Measurements from ENCODE around the gene HDAC4. TPM values are rescaled to one million over a fixed set of nuclear protein-coding genes. Genes with fewer than 3 reads are reported as not detected.

Gene HDAC4
- total RNA-seq, 4 donors from 2014 or later = 51.4 to 107 (median 70.8) TPM

DNA sequence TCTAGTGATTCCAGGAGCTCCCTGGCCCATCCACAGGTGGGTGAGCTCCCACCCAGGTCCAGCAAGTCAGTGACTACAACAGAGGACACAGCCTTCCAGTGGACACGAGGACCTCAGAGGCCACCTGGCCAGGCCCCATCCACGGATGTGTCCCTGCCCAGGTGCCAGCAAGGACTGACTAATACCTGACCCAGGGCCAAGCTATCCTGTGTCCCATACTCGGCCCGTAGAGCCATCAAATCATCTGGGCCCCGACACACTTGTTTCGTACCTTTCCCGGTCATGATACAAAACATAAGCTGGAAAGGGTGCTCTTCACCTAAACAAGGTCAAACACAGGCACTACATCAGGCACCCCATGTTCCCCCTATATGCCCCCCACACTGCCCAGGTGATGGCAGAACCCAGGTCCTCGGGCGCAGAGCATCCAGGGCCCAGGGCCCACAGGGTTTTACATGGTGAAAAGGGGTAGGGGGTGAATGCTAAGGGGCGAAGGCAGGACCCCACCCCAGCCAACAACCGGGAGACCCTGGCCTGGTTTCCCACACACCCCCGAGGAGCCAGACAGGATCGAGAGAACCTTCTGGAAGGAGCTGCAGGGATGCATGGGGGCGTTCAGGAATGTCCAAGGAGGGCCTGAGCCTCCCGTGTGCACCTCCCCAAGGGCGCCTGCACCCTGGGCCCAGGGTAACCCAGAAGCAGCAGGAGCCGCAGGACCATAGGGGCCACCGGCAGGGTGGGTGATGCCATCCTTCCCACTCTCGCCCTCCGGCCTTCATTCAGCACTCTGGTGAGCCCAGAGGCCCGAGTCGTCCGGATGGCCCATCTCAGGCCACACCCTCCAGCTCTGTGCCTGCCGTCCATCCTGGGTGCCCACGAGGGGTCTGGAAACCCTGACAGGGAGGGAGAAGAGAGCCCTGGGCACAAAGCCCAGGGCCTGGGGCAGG lies 94.3 kb downstream of the HDAC4 start:
- Histone ChIP-seq H3K4me3 (no peak overlapping the region), H3K27me3 (no peaks in the 10 kb centered on the region), H3K27ac (no peak overlapping the region), H3K36me3 (no peaks in the 10 kb centered on the region), H3K4me1 (peaks cover 64% of the 10 kb centered on the region), H3K9me3 (no peaks in the 10 kb centered on the region)
- no peak for TF ChIP-seq POLR2A (IDR thresholded peaks at IDR 0.05)
- 98% methylated on average over 20 of the region's 25 CpGs for WGBS
- peak; percentile 59 to 71 for DNase-seq (ENCODE audit: low spot score in 2 of 2)

DNA sequence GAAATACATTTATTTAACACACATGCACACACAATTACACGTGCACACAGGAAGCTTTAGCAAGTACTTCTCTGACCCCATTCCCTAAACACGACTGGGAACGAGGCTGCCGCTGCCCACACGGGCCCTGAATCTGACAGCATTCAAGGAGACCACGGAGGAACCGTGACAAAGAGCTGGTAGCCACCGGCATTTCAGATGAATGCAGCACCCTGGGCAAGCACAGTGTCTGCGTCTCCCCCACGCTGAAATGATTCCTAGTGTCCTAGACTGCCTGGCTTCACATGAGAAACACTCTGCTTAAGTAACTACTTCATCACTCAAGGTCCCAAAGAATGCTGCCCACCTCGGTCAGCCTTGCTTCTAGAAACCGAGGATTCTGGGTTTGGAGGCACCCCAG lies 95.0 kb downstream of the HDAC4 start:
- H3K27me3 ChIP-seq = no peaks in the 10 kb centered on the region
- TF ChIP-seq POLR2A (IDR thresholded peaks at IDR 0.05) (no peak), POLR2AphosphoS5 (IDR thresholded peaks at IDR 0.05) (no peak), EP300 (IDR thresholded peaks at IDR 0.05) (no peak)
- TF ChIP-seq, protein P1, sequence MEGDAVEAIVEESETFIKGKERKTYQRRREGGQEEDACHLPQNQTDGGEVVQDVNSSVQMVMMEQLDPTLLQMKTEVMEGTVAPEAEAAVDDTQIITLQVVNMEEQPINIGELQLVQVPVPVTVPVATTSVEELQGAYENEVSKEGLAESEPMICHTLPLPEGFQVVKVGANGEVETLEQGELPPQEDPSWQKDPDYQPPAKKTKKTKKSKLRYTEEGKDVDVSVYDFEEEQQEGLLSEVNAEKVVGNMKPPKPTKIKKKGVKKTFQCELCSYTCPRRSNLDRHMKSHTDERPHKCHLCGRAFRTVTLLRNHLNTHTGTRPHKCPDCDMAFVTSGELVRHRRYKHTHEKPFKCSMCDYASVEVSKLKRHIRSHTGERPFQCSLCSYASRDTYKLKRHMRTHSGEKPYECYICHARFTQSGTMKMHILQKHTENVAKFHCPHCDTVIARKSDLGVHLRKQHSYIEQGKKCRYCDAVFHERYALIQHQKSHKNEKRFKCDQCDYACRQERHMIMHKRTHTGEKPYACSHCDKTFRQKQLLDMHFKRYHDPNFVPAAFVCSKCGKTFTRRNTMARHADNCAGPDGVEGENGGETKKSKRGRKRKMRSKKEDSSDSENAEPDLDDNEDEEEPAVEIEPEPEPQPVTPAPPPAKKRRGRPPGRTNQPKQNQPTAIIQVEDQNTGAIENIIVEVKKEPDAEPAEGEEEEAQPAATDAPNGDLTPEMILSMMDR (IDR thresholded peaks at IDR 0.05) = no peak
- H3K4me1 ChIP-seq = peaks cover 60% of the 10 kb centered on the region
- H3K27ac ChIP-seq = no peak overlapping the region
- no peaks in the 10 kb centered on the region for H3K36me3 ChIP-seq
- WGBS = 93% methylated on average over 12 of the region's 12 CpGs
- peak; percentile 55 to 74 for DNase-seq (ENCODE audit: low spot score in 2 of 2)
- H3K9me3 ChIP-seq = no peaks in the 10 kb centered on the region
- no peak overlapping the region for H3K4me3 ChIP-seq

DNA sequence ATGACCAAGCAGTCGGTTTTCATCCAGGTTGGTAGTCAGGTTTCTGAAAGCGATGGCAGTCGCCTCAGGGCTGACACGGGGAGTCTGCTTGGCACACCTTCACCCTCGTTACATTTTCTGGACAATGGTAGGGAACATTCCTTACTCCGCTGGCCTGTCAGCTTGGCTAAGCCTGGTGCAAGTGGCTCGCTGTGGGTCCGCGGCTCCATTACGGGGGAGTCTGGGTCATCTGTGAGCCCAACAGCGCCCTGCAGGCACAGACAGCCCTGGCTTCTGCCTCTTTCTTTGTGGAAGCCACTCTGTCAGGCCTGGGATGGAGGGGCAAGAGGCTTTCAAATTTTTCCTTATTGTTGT lies 95.6 kb downstream of the HDAC4 start:
- DNase-seq (ENCODE audit: low spot score in 2 of 2) = peak; percentile 44 to 68
- Histone ChIP-seq H3K4me1 (peaks cover 57% of the 10 kb centered on the region), H3K36me3 (no peaks in the 10 kb centered on the region), H3K27ac (no peak overlapping the region), H3K4me3 (no peak overlapping the region), H3K27me3 (no peaks in the 10 kb centered on the region), H3K9me3 (no peaks in the 10 kb centered on the region)
- TF ChIP-seq EP300 (IDR thresholded peaks at IDR 0.05) = no peak
- 86% methylated on average over 11 of the region's 11 CpGs for WGBS

DNA sequence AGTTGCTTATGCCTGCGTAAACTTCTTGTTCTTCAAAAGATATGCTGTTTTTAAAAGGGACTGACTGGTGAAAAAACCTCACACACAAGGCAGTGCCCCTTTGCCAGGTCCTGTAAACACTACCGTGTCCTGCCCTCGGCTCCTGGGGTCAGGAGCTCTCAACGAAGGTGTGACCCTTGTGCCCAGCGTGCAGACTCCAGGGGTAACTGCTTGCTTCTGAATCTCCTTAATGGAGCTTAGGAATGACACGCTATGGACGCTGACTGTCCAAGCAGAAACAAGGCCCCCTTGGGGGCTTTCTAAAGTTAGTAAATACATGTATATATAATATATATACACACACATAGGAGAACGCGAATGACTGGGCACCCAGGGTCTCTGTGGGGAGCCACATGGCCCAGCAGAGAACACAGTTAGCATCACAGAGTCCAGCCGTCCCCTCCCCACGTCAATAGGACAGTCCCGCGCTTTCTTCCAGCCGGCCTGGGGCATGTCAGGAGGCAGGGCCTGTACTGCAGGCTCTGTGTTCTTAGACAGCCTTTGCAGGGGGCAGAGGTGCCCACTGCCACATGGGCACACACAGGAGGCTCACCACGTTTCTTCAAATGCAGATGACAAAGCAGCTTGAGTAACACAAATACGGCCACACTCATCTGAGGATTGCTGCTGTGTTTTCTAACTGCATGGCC lies 96.1 kb downstream of the HDAC4 start:
- DNase-seq (ENCODE audit: low spot score in 2 of 2) = peak; percentile 46 to 58
- Histone ChIP-seq H3K4me1 (peaks cover 53% of the 10 kb centered on the region), H3K4me3 (no peak overlapping the region), H3K9me3 (no peaks in the 10 kb centered on the region), H3K27ac (no peak overlapping the region), H3K36me3 (no peaks in the 10 kb centered on the region), H3K27me3 (no peaks in the 10 kb centered on the region)
- TF ChIP-seq POLR2A (IDR thresholded peaks at IDR 0.05) = no peak
- no peak for TF ChIP-seq POLR2AphosphoS5 (IDR thresholded peaks at IDR 0.05)
- TF ChIP-seq, protein P1 (IDR thresholded peaks at IDR 0.05) = no peak
- no peak for TF ChIP-seq EP300 (IDR thresholded peaks at IDR 0.05)
- WGBS = 89% methylated on average over 13 of the region's 16 CpGs

DNA sequence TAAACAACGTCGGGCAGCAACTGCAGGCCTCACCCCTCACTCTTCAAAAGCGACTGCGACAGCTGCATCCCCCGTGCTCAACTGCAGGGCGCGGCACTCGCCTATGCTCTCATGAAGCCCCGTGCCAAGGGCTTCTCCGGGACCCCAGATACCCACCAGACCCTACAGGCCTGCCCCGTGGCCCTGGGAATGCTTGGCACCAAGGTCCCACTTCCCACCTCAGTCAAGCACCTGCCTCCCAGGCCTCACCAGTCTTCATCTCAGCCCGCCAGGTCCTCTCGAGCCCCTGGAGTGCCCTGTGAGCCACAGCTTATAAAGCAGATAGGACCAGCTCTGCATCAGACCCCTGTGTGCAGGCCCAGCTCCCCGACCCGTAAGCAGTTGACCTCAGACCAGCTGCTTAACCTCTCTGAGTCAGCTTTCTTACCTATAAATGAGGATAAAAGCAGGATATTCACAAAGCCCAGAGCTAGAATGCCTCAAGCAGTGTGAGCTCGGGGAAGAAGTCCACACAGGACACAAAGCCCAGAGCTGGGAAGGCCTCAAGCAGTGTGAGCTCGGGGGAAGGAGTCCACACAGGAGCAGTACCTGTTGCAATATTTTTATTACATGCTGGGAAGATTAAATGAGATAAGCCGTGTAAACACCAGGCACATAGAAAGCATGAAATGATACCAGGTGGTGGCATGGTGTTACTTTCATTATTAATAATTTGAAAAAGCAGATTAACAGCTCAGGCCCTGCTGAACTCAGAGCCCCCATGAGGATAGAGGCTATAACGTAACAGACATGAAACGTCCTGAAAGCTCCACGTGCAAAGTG lies 96.9 kb downstream of the HDAC4 start:
- Histone ChIP-seq H3K4me1 (peaks cover 47% of the 10 kb centered on the region), H3K36me3 (no peaks in the 10 kb centered on the region), H3K4me3 (no peak overlapping the region), H3K27ac (no peak overlapping the region), H3K27me3 (no peaks in the 10 kb centered on the region), H3K9me3 (no peaks in the 10 kb centered on the region)
- DNase-seq (ENCODE audit: low spot score in 2 of 2) = peak; percentile 59 to 65
- TF ChIP-seq, protein P1 (IDR thresholded peaks at IDR 0.05) = no peak
- no peak for TF ChIP-seq POLR2A (IDR thresholded peaks at IDR 0.05)
- no peak for TF ChIP-seq POLR2AphosphoS5 (IDR thresholded peaks at IDR 0.05)
- no peak for TF ChIP-seq EP300 (IDR thresholded peaks at IDR 0.05)
- WGBS = 81% methylated on average over 21 of the region's 21 CpGs
